G401 (cell line): ENCODE results near the gene ZBED5. TPM values are rescaled to one million over a fixed set of nuclear protein-coding genes. Genes with fewer than 3 reads are reported as not detected.
"Not testable (repeated sequence)": the region's sequence is repeated elsewhere in the genome, so short reads cannot be mapped to it uniquely, and the experiment has no call there.

ENCODE experiments used
- DNase-seq: peaks from one replicate; pipeline ENCODE4 v3.0.0-alpha.2; 2015; ENCODE audit warnings: low spot score
- in situ Hi-C: cut with HindIII; loops from 2 replicates; pipeline ENCODE4 v1.10.0; 2016; ENCODE audit warnings: low sequenced_read_pairs, mixed read lengths
- total RNA-seq: library from RNA; depleted of rRNA; stranded (reverse); fragments of >200 nt; shearing (Covaris generic); gene quantifications from 2 replicates; pipeline ENCODE4 v1.2.3, GENCODE V29; 2014

The ZBED5 gene
- total RNA-seq, 1 experiment from 2014 or later = 24.9 TPM

GRCh38 chr11:10884292-10884691 lies 26.4 kb upstream of the ZBED5 start:
- in situ Hi-C loops, DNase-seq: not testable (repeated sequence)

- in situ Hi-C loops = no loop called here
- DNase-seq = no peak
These were observed 24.0 kb upstream of the ZBED5 start for GRCh38 chr11:10881892-10882291.

GRCh38 chr11:10878408-10879214 lies 20.8 kb upstream of the ZBED5 start:
- in situ Hi-C loops = no loop called here

GRCh38 chr11:10876158-10876557 lies 18.3 kb upstream of the ZBED5 start:
- in situ Hi-C loops = no loop called here
- DNase-seq = no peak

More at GRCh38 chr11:10878408-10879214, 20.8 kb upstream of the ZBED5 start:
- DNase-seq = peak; percentile 31

GRCh38 chr11:10875430-10876021 lies 17.7 kb upstream of the ZBED5 start:
- no peak for DNase-seq
- in situ Hi-C loops = no loop called here

- in situ Hi-C loops = no loop called here
- DNase-seq = no peak
These were observed 14.2 kb upstream of the ZBED5 start for GRCh38 chr11:10872097-10872496.

GRCh38 chr11:10868352-10868751 lies 10.5 kb upstream of the ZBED5 start:
- no peak for DNase-seq
- in situ Hi-C loops = no loop called here

- in situ Hi-C loops = no loop called here
- no peak for DNase-seq
These were observed 9.1 kb upstream of the ZBED5 start for GRCh38 chr11:10866893-10867331.

GRCh38 chr11:10865837-10866270 lies 8.0 kb upstream of the ZBED5 start:
- in situ Hi-C loops = no loop called here
- DNase-seq = no peak

- in situ Hi-C loops = no loop called here
- no peak for DNase-seq
These were observed 6.8 kb upstream of the ZBED5 start for GRCh38 chr11:10864688-10865087.

- no peak for DNase-seq
- in situ Hi-C loops = no loop called here
These were observed 4.6 kb upstream of the ZBED5 start for GRCh38 chr11:10862446-10862845.

GRCh38 chr11:10861799-10862198 lies 3.9 kb upstream of the ZBED5 start:
- in situ Hi-C loops = no loop called here
- DNase-seq = no peak

GRCh38 chr11:10861047-10861446 lies 3.2 kb upstream of the ZBED5 start:
- in situ Hi-C loops = no loop called here
- DNase-seq = no peak

- peak; percentile 77 for DNase-seq
- in situ Hi-C loops = no loop called here
These were observed 829 bp upstream of the ZBED5 start for GRCh38 chr11:10858439-10859325.

GRCh38 chr11:10857459-10857708 lies 469 bp downstream of the ZBED5 start:
- DNase-seq = no peak
- in situ Hi-C loops = no loop called here

GRCh38 chr11:10856689-10857458 lies 979 bp downstream of the ZBED5 start:
- in situ Hi-C loops = no loop called here
- peak; percentile 64 for DNase-seq

GRCh38 chr11:10855295-10855694 lies 2.6 kb downstream of the ZBED5 start:
- in situ Hi-C loops = no loop called here
- DNase-seq = no peak

- in situ Hi-C loops = no loop called here
These were observed 9.6 kb downstream of the ZBED5 start for GRCh38 chr11:10847960-10848860.

More at GRCh38 chr11:10847960-10848860, 9.6 kb downstream of the ZBED5 start:
- DNase-seq = no peak
